Endothelial cell (in vitro differentiated cells): ENCODE data around the gene OR6K3. TPM values are rescaled to one million over a fixed set of nuclear protein-coding genes. Genes with fewer than 3 reads are reported as not detected.
A peak's percentile ranks its signal among the peaks of the same experiment; 100 is the strongest.

Source experiments
- DNase-seq: peaks from one replicate; pipeline ENCODE4 v3.0.0; 2021; ENCODE audit warnings: low spot score
- H3K27ac Mint-ChIP-seq: one replicate; pipeline ENCODE4 v1.8.0; 2021; ENCODE audit warnings: mixed read lengths, inconsistent platforms; ENCODE audit not compliant: unreplicated experiment
- H3K27me3 Mint-ChIP-seq: one replicate; pipeline ENCODE4 v1.8.0; 2021; ENCODE audit warnings: mild to moderate bottlenecking, moderate library complexity, mixed read lengths, inconsistent platforms; ENCODE audit not compliant: unreplicated experiment
- H3K36me3 Mint-ChIP-seq: one replicate; pipeline ENCODE4 v1.8.0; 2021; ENCODE audit warnings: mild to moderate bottlenecking, low read depth, mixed read lengths, inconsistent platforms; ENCODE audit not compliant: unreplicated experiment
- H3K4me1 Mint-ChIP-seq: one replicate; pipeline ENCODE4 v1.8.0; 2021; ENCODE audit warnings: mild to moderate bottlenecking, mixed read lengths, inconsistent platforms; ENCODE audit not compliant: unreplicated experiment
- H3K4me3 Mint-ChIP-seq: one replicate; pipeline ENCODE4 v1.8.0; 2021; ENCODE audit warnings: mild to moderate bottlenecking, mixed read lengths, inconsistent platforms; ENCODE audit not compliant: unreplicated experiment
- H3K9me3 Mint-ChIP-seq: one replicate; pipeline ENCODE4 v1.8.0; 2021; ENCODE audit warnings: mixed read lengths, inconsistent platforms; ENCODE audit not compliant: unreplicated experiment
- CTCF ChIP-seq: fragments of 200-600 bp; sonication (generic); IDR thresholded peaks from one replicate; pipeline ENCODE4 v1.5.0; 2021; ENCODE audit warnings: antibody characterized with exemption; ENCODE audit not compliant: unreplicated experiment
- total RNA-seq: library from RNA; stranded (reverse); fragmentation: NEBNext Ultra II Directional; extraction: Animal tissue kit (Norgen Biotek cat#: 25700); gene quantifications from one replicate; pipeline ENCODE4 v1.2.1, GENCODE V29; 2021; ENCODE audit not compliant: unreplicated experiment

The OR6K3 gene
- total RNA-seq, 1 donor from 2014 or later: not detected

- no peaks in the 10 kb centered on the region for H3K9me3 Mint-ChIP-seq
- no peak overlapping the region for H3K27ac Mint-ChIP-seq
- DNase-seq: no peak
- H3K27me3 Mint-ChIP-seq: no peaks in the 10 kb centered on the region
- H3K36me3 Mint-ChIP-seq: no peaks in the 10 kb centered on the region
- peaks cover 25% of the 10 kb centered on the region for H3K4me1 Mint-ChIP-seq
- H3K4me3 Mint-ChIP-seq: no peak overlapping the region
- no peak for TF ChIP-seq CTCF
These were observed 3.2 kb downstream of the OR6K3 start for GRCh38 chr1:158717344-158717743.

- no peak for TF ChIP-seq CTCF
- no peaks in the 10 kb centered on the region for H3K9me3 Mint-ChIP-seq
- H3K27me3 Mint-ChIP-seq: no peaks in the 10 kb centered on the region
- H3K36me3 Mint-ChIP-seq: no peaks in the 10 kb centered on the region
- DNase-seq: no peak
- no peak overlapping the region for H3K27ac Mint-ChIP-seq
- H3K4me3 Mint-ChIP-seq: no peak overlapping the region
- H3K4me1 Mint-ChIP-seq: peaks cover 25% of the 10 kb centered on the region
These were observed 4.2 kb downstream of the OR6K3 start for GRCh38 chr1:158716335-158716734.

DNA sequence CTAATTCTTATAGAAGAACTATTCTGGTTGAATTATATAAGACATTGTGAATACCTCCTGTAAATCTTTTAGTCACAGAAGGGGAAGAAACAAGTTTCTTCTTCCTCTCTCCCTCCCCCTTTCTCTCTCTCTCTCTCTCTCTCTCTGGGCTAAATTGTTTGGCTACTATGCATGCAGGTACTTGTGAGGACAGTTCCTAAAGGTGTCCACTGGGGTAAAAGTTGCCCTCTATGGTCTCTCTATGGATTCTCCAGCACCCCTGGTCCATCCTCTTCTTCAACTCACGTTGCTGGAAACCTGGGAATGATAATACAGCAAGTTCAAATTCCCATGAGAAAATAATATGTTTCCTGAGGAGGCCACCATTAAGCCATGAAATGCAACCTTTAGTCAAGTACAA, 5.8 kb downstream of the OR6K3 start:
- no peak overlapping the region for H3K4me3 Mint-ChIP-seq
- no peak overlapping the region for H3K27ac Mint-ChIP-seq
- H3K27me3 Mint-ChIP-seq: no peaks in the 10 kb centered on the region
- H3K4me1 Mint-ChIP-seq: peaks cover 18% of the 10 kb centered on the region
- TF ChIP-seq CTCF: no peak
- no peak for DNase-seq
- no peaks in the 10 kb centered on the region for H3K36me3 Mint-ChIP-seq
- no peaks in the 10 kb centered on the region for H3K9me3 Mint-ChIP-seq

- no peak for DNase-seq
- no peak for TF ChIP-seq CTCF
- H3K4me3 Mint-ChIP-seq: no peak overlapping the region
- H3K4me1 Mint-ChIP-seq: peaks cover 3% of the 10 kb centered on the region
- no peaks in the 10 kb centered on the region for H3K9me3 Mint-ChIP-seq
- no peak overlapping the region for H3K27ac Mint-ChIP-seq
- H3K36me3 Mint-ChIP-seq: no peaks in the 10 kb centered on the region
- H3K27me3 Mint-ChIP-seq: no peaks in the 10 kb centered on the region
These were observed 9.4 kb downstream of the OR6K3 start for GRCh38 chr1:158711098-158711497.

GRCh38 chr1:158706096-158706495, 14.4 kb downstream of the OR6K3 start:
- TF ChIP-seq CTCF: no peak
- no peak overlapping the region for H3K4me3 Mint-ChIP-seq
- H3K27ac Mint-ChIP-seq: peak overlapping the region; percentile 62
- H3K27me3 Mint-ChIP-seq: no peaks in the 10 kb centered on the region
- no peaks in the 10 kb centered on the region for H3K36me3 Mint-ChIP-seq
- no peak for DNase-seq
- H3K4me1 Mint-ChIP-seq: no peaks in the 10 kb centered on the region
- no peaks in the 10 kb centered on the region for H3K9me3 Mint-ChIP-seq
